K562 (cell line): ENCODE measurements around the gene MMS22L. TPM values are rescaled to one million over a fixed set of nuclear protein-coding genes. Genes with fewer than 3 reads are reported as not detected.
A peak's percentile ranks its signal among the peaks of the same experiment; 100 is the strongest.

Experiments used
- DNMT1 ChIP-seq: fragments of 450-650 bp; IDR thresholded peaks from 2 replicates; pipeline ENCODE4 v1.6.1; 2016; ENCODE audit warnings: antibody characterized with exemption, mild to moderate bottlenecking
- HNRNPK ChIP-seq: fragments of 200-400 bp; formaldehyde crosslinking; IDR thresholded peaks from one replicate; pipeline ENCODE4 v1.6.1; 2018; ENCODE audit warnings: mild to moderate bottlenecking, low read depth, low read length; ENCODE audit not compliant: poor library complexity, severe bottlenecking
- MTA1 ChIP-seq: fragments of 450-650 bp; IDR thresholded peaks from 2 replicates; pipeline ENCODE4 v1.6.1; 2017; ENCODE audit warnings: borderline replicate concordance
- RBFOX2 ChIP-seq: fragments of 200-400 bp; formaldehyde crosslinking; IDR thresholded peaks from 2 replicates; pipeline ENCODE4 v1.6.1; 2017; ENCODE audit warnings: low read depth, mild to moderate bottlenecking, low read length, moderate library complexity
- SUPT5H ChIP-seq: fragments of 450-650 bp; IDR thresholded peaks from 2 replicates; pipeline ENCODE4 v1.6.1; 2016
- THRAP3 ChIP-seq: fragments of 450-650 bp; IDR thresholded peaks from 2 replicates; pipeline ENCODE4 v1.6.1; 2016; ENCODE audit warnings: mild to moderate bottlenecking, inconsistent platforms, borderline replicate concordance
- ZC3H11A ChIP-seq: IDR thresholded peaks from 2 replicates; pipeline ENCODE4 v1.6.1; 2012; ENCODE audit warnings: low read depth, low read length, improper control_type of control experiment
- ZEB2 ChIP-seq: fragments of 450-650 bp; IDR thresholded peaks from 2 replicates; pipeline ENCODE4 v1.6.1; 2016
- ZNF830 ChIP-seq: fragments of 250-450 bp; sonication (Bioruptor Pico); IDR thresholded peaks from 2 replicates; pipeline ENCODE4 v1.5.0; 2021; ENCODE audit warnings: mild to moderate bottlenecking
- polyA plus RNA-seq, 8 experiments: library from polyadenylated mRNA; depleted of rRNA in 4 of 8; stranded (reverse) in 5 of 8; unstranded in 3 of 8; fragments of >200 nt; fragmentation: Nextera tagmentation in 2 of 8; fragmentation: Illumina TruSeq in 1 of 8; extraction: Ambion mirVana in 2 of 8; extraction: Trizol in 1 of 8; gene quantifications; 2 replicates each; pipeline versions ENCODE4 v1.2.1 to v1.2.3, GENCODE V29; 2011 to 2014; ENCODE audit warnings: inconsistent platforms in 1 of 8, missing spikeins in 1 of 8
- total RNA-seq, 7 experiments: library from RNA; depleted of rRNA in 6 of 7; stranded (reverse); fragments of >200 nt in 6 of 7; fragmentation: Illumina TruSeq in 2 of 7; extraction: Trizol in 2 of 7; gene quantifications; 2 replicates each; pipeline versions ENCODE4 v1.2.1 to v1.2.3, GENCODE V29; 2011 to 2021; ENCODE audit warnings: low replicate concordance in 1 of 7
- TF ChIP-seq, protein P1 (sequence below): sonication (generic); formaldehyde crosslinking; IDR thresholded peaks from 2 replicates; pipeline ENCODE4 v1.8.0; 2022; ENCODE audit warnings: mild to moderate bottlenecking, missing genetic modification reagents
- TF ChIP-seq, protein P2 (sequence below): fragments of 250-450 bp; sonication (Bioruptor Pico); IDR thresholded peaks from 2 replicates; pipeline ENCODE4 v1.9.0; 2021; ENCODE audit warnings: mild to moderate bottlenecking, inconsistent platforms
- TF ChIP-seq, protein P3 (sequence below), 2 experiments: fragments of 250-450 bp in 1 of 2; fragments of 450-650 bp in 1 of 2; sonication (Bioruptor Pico) in 1 of 2; IDR thresholded peaks; 2 replicates each; pipeline versions ENCODE4 v1.6.1 to v1.8.0; 2016 to 2021; ENCODE audit warnings: mild to moderate bottlenecking in 2 of 2, moderate library complexity in 2 of 2, missing compliant biosample characterization in 1 of 2, missing genetic modification characterization in 1 of 2
- TF ChIP-seq, protein P4 (sequence below): fragments of 450-650 bp; IDR thresholded peaks from 2 replicates; pipeline ENCODE4 v1.6.1; 2016
- TF ChIP-seq, protein P5 (sequence below): fragments of 450-650 bp; formaldehyde crosslinking; IDR thresholded peaks from 2 replicates; pipeline ENCODE4 v1.4.0; 2020; ENCODE audit warnings: mild to moderate bottlenecking, mixed read lengths
- TF ChIP-seq, protein P6 (sequence below): fragments of 200-800 bp; sonication (Bioruptor generic); IDR thresholded peaks from 2 replicates; pipeline ENCODE4 v1.6.1; 2017; ENCODE audit warnings: missing genetic modification characterization, missing compliant biosample characterization

The MMS22L gene
- total and polyA plus RNA-seq, 9 of the 15 experiments (the other 6 are each of a cell fraction or from before 2014, with no cell fraction given): 13.0 to 59.5 (median 26.9) TPM

DNA sequence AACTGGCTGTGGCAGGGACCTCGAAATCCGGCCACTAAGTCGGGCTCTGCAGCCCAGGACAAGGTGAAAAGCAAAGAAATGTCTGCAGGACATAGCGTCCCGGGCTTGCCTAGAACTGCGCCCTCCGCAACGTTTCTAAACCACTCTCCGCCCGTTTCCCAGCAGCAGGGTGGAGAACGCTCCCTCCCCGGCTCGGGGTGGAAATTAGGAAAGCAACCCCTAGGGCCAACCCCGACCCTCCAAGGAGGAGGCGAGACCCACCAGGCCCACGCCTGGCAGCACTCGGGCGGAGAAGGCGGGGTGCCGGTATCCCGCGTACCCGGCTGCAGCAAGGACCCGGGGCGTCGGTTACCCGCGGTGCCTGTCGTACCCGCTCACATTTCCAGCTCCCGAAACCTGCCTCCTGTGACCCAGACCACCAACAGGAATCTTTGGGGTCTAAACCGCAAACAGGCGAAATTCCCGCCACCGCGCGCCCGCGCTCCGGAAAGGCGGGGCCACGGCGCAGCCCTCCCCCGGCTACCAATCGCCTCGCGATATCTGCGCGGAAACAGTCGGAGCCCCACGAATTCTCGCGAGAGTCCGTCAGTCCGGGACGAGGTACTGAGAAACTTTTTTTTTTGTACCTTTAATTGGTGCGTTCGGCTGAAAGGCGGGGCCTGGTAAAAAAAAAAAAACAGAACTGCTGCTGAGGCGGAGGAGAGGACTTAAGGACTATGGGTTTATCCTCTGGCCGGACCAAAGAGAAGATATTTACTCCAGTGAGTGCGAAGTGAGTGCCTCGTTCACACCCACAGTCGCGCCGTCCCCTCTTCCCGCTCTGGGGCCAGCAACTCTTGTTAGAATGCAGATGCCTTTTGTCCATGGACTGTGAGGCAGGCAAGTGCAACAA lies at the start of gene MMS22L (continued):
- TF ChIP-seq, protein P1, sequence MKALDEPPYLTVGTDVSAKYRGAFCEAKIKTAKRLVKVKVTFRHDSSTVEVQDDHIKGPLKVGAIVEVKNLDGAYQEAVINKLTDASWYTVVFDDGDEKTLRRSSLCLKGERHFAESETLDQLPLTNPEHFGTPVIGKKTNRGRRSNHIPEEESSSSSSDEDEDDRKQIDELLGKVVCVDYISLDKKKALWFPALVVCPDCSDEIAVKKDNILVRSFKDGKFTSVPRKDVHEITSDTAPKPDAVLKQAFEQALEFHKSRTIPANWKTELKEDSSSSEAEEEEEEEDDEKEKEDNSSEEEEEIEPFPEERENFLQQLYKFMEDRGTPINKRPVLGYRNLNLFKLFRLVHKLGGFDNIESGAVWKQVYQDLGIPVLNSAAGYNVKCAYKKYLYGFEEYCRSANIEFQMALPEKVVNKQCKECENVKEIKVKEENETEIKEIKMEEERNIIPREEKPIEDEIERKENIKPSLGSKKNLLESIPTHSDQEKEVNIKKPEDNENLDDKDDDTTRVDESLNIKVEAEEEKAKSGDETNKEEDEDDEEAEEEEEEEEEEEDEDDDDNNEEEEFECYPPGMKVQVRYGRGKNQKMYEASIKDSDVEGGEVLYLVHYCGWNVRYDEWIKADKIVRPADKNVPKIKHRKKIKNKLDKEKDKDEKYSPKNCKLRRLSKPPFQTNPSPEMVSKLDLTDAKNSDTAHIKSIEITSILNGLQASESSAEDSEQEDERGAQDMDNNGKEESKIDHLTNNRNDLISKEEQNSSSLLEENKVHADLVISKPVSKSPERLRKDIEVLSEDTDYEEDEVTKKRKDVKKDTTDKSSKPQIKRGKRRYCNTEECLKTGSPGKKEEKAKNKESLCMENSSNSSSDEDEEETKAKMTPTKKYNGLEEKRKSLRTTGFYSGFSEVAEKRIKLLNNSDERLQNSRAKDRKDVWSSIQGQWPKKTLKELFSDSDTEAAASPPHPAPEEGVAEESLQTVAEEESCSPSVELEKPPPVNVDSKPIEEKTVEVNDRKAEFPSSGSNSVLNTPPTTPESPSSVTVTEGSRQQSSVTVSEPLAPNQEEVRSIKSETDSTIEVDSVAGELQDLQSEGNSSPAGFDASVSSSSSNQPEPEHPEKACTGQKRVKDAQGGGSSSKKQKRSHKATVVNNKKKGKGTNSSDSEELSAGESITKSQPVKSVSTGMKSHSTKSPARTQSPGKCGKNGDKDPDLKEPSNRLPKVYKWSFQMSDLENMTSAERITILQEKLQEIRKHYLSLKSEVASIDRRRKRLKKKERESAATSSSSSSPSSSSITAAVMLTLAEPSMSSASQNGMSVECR (CRISPR knock-in tag): peak; percentile 73; the same call in 1 of the 2 replicates
- TF ChIP-seq ZNF830 (CRISPR knock-in tag): no peak
- no peak for TF ChIP-seq THRAP3
- TF ChIP-seq, protein P2, sequence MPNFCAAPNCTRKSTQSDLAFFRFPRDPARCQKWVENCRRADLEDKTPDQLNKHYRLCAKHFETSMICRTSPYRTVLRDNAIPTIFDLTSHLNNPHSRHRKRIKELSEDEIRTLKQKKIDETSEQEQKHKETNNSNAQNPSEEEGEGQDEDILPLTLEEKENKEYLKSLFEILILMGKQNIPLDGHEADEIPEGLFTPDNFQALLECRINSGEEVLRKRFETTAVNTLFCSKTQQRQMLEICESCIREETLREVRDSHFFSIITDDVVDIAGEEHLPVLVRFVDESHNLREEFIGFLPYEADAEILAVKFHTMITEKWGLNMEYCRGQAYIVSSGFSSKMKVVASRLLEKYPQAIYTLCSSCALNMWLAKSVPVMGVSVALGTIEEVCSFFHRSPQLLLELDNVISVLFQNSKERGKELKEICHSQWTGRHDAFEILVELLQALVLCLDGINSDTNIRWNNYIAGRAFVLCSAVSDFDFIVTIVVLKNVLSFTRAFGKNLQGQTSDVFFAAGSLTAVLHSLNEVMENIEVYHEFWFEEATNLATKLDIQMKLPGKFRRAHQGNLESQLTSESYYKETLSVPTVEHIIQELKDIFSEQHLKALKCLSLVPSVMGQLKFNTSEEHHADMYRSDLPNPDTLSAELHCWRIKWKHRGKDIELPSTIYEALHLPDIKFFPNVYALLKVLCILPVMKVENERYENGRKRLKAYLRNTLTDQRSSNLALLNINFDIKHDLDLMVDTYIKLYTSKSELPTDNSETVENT (CRISPR knock-in tag): 0 out of 2 replicates have a peak, but pooled peaks have one; percentile 62
- no peak for TF ChIP-seq MTA1
- TF ChIP-seq DNMT1: no peak
- no peak for TF ChIP-seq ZEB2
- TF ChIP-seq, protein P3, sequence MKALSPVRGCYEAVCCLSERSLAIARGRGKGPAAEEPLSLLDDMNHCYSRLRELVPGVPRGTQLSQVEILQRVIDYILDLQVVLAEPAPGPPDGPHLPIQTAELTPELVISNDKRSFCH (CRISPR knock-in tag; IDR thresholded peaks at IDR 0.05): no peak
- TF ChIP-seq, protein P3 (tag; IDR thresholded peaks at IDR 0.05): no peak
- TF ChIP-seq, protein P4, sequence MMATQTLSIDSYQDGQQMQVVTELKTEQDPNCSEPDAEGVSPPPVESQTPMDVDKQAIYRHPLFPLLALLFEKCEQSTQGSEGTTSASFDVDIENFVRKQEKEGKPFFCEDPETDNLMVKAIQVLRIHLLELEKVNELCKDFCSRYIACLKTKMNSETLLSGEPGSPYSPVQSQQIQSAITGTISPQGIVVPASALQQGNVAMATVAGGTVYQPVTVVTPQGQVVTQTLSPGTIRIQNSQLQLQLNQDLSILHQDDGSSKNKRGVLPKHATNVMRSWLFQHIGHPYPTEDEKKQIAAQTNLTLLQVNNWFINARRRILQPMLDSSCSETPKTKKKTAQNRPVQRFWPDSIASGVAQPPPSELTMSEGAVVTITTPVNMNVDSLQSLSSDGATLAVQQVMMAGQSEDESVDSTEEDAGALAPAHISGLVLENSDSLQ: no peak
- no peak for TF ChIP-seq HNRNPK
- TF ChIP-seq, protein P5, sequence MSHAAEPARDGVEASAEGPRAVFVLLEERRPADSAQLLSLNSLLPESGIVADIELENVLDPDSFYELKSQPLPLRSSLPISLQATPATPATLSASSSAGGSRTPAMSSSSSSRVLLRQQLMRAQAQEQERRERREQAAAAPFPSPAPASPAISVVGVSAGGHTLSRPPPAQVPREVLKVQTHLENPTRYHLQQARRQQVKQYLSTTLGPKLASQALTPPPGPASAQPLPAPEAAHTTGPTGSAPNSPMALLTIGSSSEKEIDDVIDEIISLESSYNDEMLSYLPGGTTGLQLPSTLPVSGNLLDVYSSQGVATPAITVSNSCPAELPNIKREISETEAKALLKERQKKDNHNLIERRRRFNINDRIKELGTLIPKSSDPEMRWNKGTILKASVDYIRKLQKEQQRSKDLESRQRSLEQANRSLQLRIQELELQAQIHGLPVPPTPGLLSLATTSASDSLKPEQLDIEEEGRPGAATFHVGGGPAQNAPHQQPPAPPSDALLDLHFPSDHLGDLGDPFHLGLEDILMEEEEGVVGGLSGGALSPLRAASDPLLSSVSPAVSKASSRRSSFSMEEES (CRISPR knock-in tag): no peak
- TF ChIP-seq, protein P6, sequence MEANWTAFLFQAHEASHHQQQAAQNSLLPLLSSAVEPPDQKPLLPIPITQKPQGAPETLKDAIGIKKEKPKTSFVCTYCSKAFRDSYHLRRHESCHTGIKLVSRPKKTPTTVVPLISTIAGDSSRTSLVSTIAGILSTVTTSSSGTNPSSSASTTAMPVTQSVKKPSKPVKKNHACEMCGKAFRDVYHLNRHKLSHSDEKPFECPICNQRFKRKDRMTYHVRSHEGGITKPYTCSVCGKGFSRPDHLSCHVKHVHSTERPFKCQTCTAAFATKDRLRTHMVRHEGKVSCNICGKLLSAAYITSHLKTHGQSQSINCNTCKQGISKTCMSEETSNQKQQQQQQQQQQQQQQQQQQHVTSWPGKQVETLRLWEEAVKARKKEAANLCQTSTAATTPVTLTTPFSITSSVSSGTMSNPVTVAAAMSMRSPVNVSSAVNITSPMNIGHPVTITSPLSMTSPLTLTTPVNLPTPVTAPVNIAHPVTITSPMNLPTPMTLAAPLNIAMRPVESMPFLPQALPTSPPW (CRISPR knock-in tag): peak; percentile 83
- TF ChIP-seq SUPT5H: peak; percentile 79
- TF ChIP-seq ZC3H11A: no peak
- peak; percentile 88 for TF ChIP-seq RBFOX2
